Measurements from ENCODE around the gene SLC24A5.

The SLC24A5 gene

DNA sequence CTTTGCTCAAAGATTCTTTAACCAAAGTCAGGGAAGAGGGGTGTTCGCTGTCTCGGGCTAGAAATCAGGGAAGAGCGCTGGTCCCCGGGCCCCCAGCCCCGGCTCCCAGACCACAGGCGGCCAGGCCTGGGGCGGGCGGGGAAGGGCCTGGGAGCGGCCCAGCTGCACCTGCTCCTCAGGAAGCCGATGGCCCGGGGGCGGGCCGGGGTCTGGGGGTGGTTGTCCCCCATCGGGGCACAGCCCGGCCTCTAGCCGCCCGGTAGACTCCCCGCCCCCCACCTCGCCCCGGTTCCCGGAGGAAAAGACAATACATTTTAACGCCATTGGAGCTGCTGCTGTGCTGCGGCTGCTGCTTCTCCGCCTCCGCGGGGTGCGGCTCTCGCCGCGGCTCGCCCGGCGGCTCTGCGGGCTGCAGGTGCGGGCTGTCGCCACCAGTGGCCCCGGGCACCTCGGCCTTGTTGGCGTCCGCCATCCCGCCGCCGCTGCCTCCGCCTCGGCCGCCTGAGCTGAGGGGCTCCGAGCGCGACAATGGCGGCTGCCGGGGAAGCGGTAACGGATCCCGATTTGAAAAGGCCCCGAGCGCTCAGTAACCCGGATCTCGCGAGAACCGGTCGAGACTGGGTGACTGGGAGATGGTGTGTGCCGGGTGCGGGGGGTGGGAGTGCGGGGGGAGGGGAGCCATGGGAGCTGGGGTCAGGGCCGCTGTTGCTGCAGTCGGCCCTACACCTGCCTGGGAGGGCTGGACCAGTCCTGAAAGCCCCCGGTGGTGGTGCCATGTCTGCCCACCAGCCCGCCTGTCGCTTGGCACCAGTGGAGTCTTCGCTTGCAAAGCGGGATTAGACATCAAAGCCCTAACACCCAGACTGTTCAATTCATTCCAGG is 57.2 kb downstream of the SLC24A5 start, which contains the start of gene MYEF2:
TSS of gene MYEF2 (minus strand) at position 530 of the 882 bp plus-strand sequence. CDS start at position 472, 58 bp downstream.
- peak within 1 kb of the TSS; percentile 57 to 72 for H3K4me3 ChIP-seq (ENCODE audit: low read depth in 1 of 2, low read length in 2 of 2)
- peaks cover 0 to 4% of the 10 kb centered on the region in 2 donors for H3K27me3 ChIP-seq (ENCODE audit: control insufficient read depth in 1 of 2, insufficient read depth in 2 of 2, low read length in 2 of 2)
- H3K27ac ChIP-seq (ENCODE audit: low read depth, low read length), result no peak within 1 kb of the TSS
- peak within 1 kb of the TSS in 1 of 2 donors; percentile 27 for H3K9ac ChIP-seq (ENCODE audit: low read depth in 1 of 2, low read length in 2 of 2)
- no peaks in the 10 kb centered on the region for H3K36me3 ChIP-seq (ENCODE audit: control insufficient read depth in 1 of 2, insufficient read depth in 2 of 2, low read length in 2 of 2)
- peaks cover 0 to 10% of the 10 kb centered on the region in 2 donors for H3K4me1 ChIP-seq (ENCODE audit: control insufficient read depth in 1 of 2, insufficient read depth in 2 of 2, low read length in 2 of 2)
- no peaks in the 10 kb centered on the region for H3K9me3 ChIP-seq (ENCODE audit: control insufficient read depth in 1 of 2, low read length in 2 of 2)

DNA sequence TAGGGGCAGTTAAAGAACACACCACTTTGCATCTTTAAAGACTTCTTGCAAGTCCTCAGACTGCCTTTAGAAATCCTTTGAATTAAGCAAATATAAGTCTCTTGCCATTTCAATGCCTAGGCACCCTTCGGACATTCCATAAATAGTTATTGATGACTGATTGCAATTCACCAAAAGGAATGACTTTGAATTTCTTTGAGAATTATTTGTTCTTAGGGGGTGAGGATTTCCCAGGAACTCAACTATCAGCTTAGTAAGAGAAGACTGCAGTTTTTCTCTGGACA is 57.8 kb downstream of the SLC24A5 start:
- Histone ChIP-seq H3K27ac (ENCODE audit: low read depth, low read length) (no peak overlapping the region), H3K36me3 (ENCODE audit: control insufficient read depth in 1 of 2, insufficient read depth in 2 of 2, low read length in 2 of 2) (no peaks in the 10 kb centered on the region), H3K4me3 (ENCODE audit: low read depth in 1 of 2, low read length in 2 of 2) (peak overlapping the region; percentile 57 to 72), H3K9me3 (ENCODE audit: control insufficient read depth in 1 of 2, low read length in 2 of 2) (no peaks in the 10 kb centered on the region), H3K4me1 (ENCODE audit: control insufficient read depth in 1 of 2, insufficient read depth in 2 of 2, low read length in 2 of 2) (peaks cover 0 to 10% of the 10 kb centered on the region in 2 donors), H3K27me3 (ENCODE audit: control insufficient read depth in 1 of 2, insufficient read depth in 2 of 2, low read length in 2 of 2) (peaks cover 0 to 4% of the 10 kb centered on the region in 2 donors), H3K9ac (ENCODE audit: low read depth in 1 of 2, low read length in 2 of 2) (no peak overlapping the region)

DNA sequence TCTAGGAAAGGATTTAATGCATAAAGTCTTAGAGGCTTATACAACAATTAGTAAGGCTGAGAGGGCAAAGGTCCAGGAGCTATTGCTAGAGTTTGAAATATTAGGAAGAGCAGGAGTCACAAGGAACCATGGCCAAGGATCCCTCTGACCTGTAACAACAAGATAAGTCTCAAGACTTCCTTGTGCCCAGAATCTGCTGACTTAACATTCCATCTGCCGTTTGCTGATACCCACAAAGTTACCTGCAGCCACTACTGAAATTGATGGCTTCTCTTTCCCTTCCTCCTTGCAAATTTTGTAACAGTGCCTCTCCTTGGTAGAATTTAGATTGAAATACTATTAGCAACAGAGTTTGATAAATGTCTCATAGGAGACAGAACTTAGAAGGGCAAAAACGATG is 62.0 kb downstream of the SLC24A5 start:
- Histone ChIP-seq H3K27me3 (ENCODE audit: control insufficient read depth in 1 of 2, insufficient read depth in 2 of 2, low read length in 2 of 2) (peaks cover 0 to 4% of the 10 kb centered on the region in 2 donors), H3K4me3 (ENCODE audit: low read depth in 1 of 2, low read length in 2 of 2) (no peak overlapping the region), H3K4me1 (ENCODE audit: control insufficient read depth in 1 of 2, insufficient read depth in 2 of 2, low read length in 2 of 2) (peaks cover 0 to 3% of the 10 kb centered on the region in 2 donors), H3K9ac (ENCODE audit: low read depth in 1 of 2, low read length in 2 of 2) (no peak overlapping the region), H3K9me3 (ENCODE audit: control insufficient read depth in 1 of 2, low read length in 2 of 2) (no peaks in the 10 kb centered on the region), H3K27ac (ENCODE audit: low read depth, low read length) (no peak overlapping the region), H3K36me3 (ENCODE audit: control insufficient read depth in 1 of 2, insufficient read depth in 2 of 2, low read length in 2 of 2) (no peaks in the 10 kb centered on the region)

DNA sequence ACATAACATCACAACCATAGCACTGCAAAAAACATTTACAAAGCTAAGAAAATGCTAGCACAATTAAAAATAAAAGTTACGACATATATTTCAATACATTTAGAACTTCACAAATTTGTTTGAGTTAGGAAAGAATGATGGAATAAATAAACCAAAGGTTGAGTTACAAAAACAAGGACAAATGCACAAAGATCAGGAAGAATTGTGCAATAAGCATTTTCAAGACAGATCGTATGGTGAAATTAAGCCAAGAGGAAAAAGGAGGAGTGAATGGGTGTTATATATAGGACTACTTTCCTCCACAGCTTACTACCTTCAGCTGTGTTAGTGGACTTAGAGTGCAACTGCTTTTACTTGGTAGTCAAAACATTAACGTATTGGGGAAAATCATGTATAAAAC is 64.7 kb downstream of the SLC24A5 start:
- H3K4me3 ChIP-seq (ENCODE audit: low read depth in 1 of 2, low read length in 2 of 2), result no peak overlapping the region
- no peaks in the 10 kb centered on the region for H3K36me3 ChIP-seq (ENCODE audit: control insufficient read depth in 1 of 2, insufficient read depth in 2 of 2, low read length in 2 of 2)
- H3K9ac ChIP-seq (ENCODE audit: low read depth in 1 of 2, low read length in 2 of 2), result no peak overlapping the region
- H3K9me3 ChIP-seq (ENCODE audit: control insufficient read depth in 1 of 2, low read length in 2 of 2), result no peaks in the 10 kb centered on the region
- peaks cover 0 to 4% of the 10 kb centered on the region in 2 donors for H3K27me3 ChIP-seq (ENCODE audit: control insufficient read depth in 1 of 2, insufficient read depth in 2 of 2, low read length in 2 of 2)
- H3K27ac ChIP-seq (ENCODE audit: low read depth, low read length), result no peak overlapping the region
- no peaks in the 10 kb centered on the region for H3K4me1 ChIP-seq (ENCODE audit: control insufficient read depth in 1 of 2, insufficient read depth in 2 of 2, low read length in 2 of 2)

DNA sequence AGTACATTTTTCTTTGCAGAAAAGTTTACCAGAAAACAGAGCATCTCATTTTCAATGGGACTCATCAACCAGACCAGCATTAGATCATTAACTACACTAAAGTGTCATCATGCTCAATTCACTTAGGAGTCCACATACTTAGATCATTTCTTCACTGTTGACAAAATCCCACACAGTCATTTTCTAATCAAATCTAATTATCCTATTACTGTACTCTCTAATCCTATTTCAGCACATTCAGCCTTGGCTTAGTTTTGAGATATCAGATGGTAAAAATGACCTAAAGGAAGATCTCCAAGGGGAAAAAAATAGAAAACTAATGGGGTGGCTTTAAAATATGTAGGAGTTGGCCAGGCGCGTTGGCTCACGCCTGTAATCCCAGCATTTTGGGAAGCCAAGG is 65.5 kb downstream of the SLC24A5 start:
- no peak overlapping the region for H3K27ac ChIP-seq (ENCODE audit: low read depth, low read length)
- peaks cover 0 to 4% of the 10 kb centered on the region in 2 donors for H3K27me3 ChIP-seq (ENCODE audit: control insufficient read depth in 1 of 2, insufficient read depth in 2 of 2, low read length in 2 of 2)
- no peak overlapping the region for H3K9ac ChIP-seq (ENCODE audit: low read depth in 1 of 2, low read length in 2 of 2)
- H3K4me1 ChIP-seq (ENCODE audit: control insufficient read depth in 1 of 2, insufficient read depth in 2 of 2, low read length in 2 of 2), result peaks cover 3 to 4% of the 10 kb centered on the region in 2 donors
- H3K36me3 ChIP-seq (ENCODE audit: control insufficient read depth in 1 of 2, insufficient read depth in 2 of 2, low read length in 2 of 2), result no peaks in the 10 kb centered on the region
- H3K4me3 ChIP-seq (ENCODE audit: low read depth in 1 of 2, low read length in 2 of 2), result no peak overlapping the region
- no peaks in the 10 kb centered on the region for H3K9me3 ChIP-seq (ENCODE audit: control insufficient read depth in 1 of 2, low read length in 2 of 2)

DNA sequence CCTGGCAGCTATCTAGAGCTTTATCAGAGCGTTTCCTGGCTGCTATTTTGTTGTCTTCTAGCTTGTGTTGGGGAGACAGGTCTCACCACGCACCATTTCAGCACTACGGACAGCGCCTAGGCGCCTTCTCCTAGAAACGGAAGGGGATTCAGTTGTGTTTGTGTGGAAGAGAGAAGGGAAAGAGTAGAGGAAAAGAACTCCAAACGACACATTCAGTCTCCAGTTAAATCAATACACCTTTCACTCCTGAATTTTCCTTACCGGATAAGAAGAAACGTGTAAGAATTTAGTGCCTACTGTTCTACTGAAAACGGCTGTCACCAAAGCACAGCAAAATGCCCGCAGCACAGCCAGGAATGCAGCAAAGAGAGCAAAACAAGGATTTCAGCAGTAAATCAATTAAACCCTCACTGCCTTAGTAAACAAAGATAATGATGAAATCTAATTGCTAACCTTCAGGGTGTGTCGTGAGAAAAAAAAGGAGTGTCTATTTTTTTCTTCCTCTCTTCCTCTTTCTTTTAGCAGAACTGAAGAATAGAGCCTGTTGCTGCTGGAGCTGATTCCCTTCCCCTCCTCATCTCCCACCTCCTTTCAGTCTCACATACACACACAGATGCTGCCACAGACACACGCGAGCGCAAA is 70.3 kb downstream of the SLC24A5 start:
- peak overlapping the region; percentile 20 to 26 for H3K4me3 ChIP-seq (ENCODE audit: low read depth in 1 of 2, low read length in 2 of 2)
- H3K27ac ChIP-seq (ENCODE audit: low read depth, low read length), result no peak overlapping the region
- H3K27me3 ChIP-seq (ENCODE audit: control insufficient read depth in 1 of 2, insufficient read depth in 2 of 2, low read length in 2 of 2), result peaks cover 0 to 2% of the 10 kb centered on the region in 2 donors
- H3K9me3 ChIP-seq (ENCODE audit: control insufficient read depth in 1 of 2, low read length in 2 of 2), result no peaks in the 10 kb centered on the region
- H3K36me3 ChIP-seq (ENCODE audit: control insufficient read depth in 1 of 2, insufficient read depth in 2 of 2, low read length in 2 of 2), result no peaks in the 10 kb centered on the region
- peaks cover 4 to 5% of the 10 kb centered on the region in 2 donors for H3K4me1 ChIP-seq (ENCODE audit: control insufficient read depth in 1 of 2, insufficient read depth in 2 of 2, low read length in 2 of 2)
- no peak overlapping the region for H3K9ac ChIP-seq (ENCODE audit: low read depth in 1 of 2, low read length in 2 of 2)

DNA sequence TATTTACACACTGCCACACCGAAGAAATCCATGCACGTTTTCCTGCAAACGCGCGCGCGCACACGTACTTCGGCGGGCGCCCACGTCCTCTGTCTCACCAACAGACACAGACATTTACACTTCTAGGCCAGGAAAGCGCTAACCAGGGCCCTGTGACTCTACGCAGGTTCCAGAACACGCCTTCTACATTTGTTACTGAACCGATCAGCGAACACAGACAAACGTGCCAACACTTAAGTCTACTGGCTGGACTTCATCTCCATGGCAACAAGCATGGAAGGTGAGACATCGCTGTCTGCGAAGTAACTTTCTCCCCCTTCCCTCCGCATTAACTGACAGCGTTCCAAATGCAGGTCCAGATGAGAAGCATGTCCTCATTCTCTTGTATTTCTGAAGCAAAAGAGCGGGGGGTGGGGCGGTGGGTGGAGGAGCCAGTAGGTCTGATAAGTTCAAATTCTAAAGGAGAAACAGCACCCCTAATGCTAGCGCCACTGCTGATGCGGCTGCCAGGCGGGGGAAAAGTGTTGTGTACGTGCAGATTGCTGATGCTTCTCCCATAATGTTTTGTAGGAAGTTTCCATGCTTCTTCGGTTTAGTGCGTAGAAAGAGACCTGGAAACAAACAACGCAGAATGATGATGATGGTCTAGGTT is 70.9 kb downstream of the SLC24A5 start, which contains the start of gene CTXN2:
TSS of gene CTXN2 (plus strand) at position 92 of the 652 bp plus-strand sequence. CDS start 9,636 bp downstream, outside the sequence.
- peaks cover 0 to 2% of the 10 kb centered on the region in 2 donors for H3K27me3 ChIP-seq (ENCODE audit: control insufficient read depth in 1 of 2, insufficient read depth in 2 of 2, low read length in 2 of 2)
- H3K36me3 ChIP-seq (ENCODE audit: control insufficient read depth in 1 of 2, insufficient read depth in 2 of 2, low read length in 2 of 2), result no peaks in the 10 kb centered on the region
- peak within 1 kb of the TSS; percentile 20 to 26 for H3K4me3 ChIP-seq (ENCODE audit: low read depth in 1 of 2, low read length in 2 of 2)
- H3K9me3 ChIP-seq (ENCODE audit: control insufficient read depth in 1 of 2, low read length in 2 of 2), result no peaks in the 10 kb centered on the region
- no peak within 1 kb of the TSS for H3K9ac ChIP-seq (ENCODE audit: low read depth in 1 of 2, low read length in 2 of 2)
- no peak within 1 kb of the TSS for H3K27ac ChIP-seq (ENCODE audit: low read depth, low read length)
- H3K4me1 ChIP-seq (ENCODE audit: control insufficient read depth in 1 of 2, insufficient read depth in 2 of 2, low read length in 2 of 2), result peaks cover 4 to 5% of the 10 kb centered on the region in 2 donors
